Measurements from ENCODE around the gene PTPN6. TPM values are rescaled to one million over a fixed set of nuclear protein-coding genes. Genes with fewer than 3 reads are reported as not detected.

The PTPN6 gene
- total RNA-seq, 1 experiment from 2014 or later: 13.7 TPM

DNA sequence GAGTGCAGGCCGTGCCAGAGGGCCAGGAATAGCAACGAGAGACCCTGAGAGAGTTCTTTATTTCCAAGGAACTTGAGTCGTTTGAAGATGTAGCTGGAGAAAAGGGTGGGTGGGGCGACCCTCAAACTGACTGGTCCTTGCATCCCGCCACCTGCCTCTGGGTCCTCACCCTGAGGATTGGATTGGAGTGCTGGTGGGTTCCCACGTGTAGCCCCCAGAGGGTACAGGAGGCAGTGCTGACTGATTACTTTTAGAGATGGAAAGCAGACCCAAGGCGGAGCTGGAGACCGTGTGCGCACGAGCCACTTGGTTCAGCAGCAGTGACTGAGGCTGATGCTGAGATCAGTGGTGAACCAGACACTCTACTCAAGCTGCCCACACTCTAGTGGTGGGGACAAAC lies 26.5 kb downstream of the PTPN6 start:
- Histone ChIP-seq H3K27me3 (ENCODE audit: control insufficient read depth, insufficient read depth, low read length) (no peaks in the 10 kb centered on the region), H3K4me1 (ENCODE audit: control insufficient read depth, insufficient read depth, low read length) (peaks cover 3% of the 10 kb centered on the region; the same call in 1 of the 2 replicates), H3K4me3 (ENCODE audit: low read depth in 2 of 2, low read length in 2 of 2) (no peak overlapping the region), H3K9me3 (ENCODE audit: control insufficient read depth, insufficient read depth, low read depth, low read length) (no peaks in the 10 kb centered on the region), H3K27ac (ENCODE audit: low read length) (no peak overlapping the region), H3K36me3 (ENCODE audit: control insufficient read depth, insufficient read depth, low read length) (peaks cover 3% of the 10 kb centered on the region; the same call in 1 of the 2 replicates)
- intact Hi-C loops (cut with micrococcal nuclease; ENCODE audit: unreplicated experiment): no loop called here
- BruUV-seq (replicated peaks): no TSS peak
- POLR2A ChIA-PET: no interaction called here
- in situ Hi-C loops (cut with HindIII; ENCODE audit: low pct_unique_long_range_greater_than_20kb, low sequenced_read_pairs): no loop called here
- ATAC-seq (0 out of 2 replicates have a peak, but pooled peaks have one; percentile 32), DNase-seq (ENCODE audit: low read depth, low spot score) (no peak)
- CTCF ChIA-PET: no interaction called here
- TF ChIP-seq, protein P1, sequence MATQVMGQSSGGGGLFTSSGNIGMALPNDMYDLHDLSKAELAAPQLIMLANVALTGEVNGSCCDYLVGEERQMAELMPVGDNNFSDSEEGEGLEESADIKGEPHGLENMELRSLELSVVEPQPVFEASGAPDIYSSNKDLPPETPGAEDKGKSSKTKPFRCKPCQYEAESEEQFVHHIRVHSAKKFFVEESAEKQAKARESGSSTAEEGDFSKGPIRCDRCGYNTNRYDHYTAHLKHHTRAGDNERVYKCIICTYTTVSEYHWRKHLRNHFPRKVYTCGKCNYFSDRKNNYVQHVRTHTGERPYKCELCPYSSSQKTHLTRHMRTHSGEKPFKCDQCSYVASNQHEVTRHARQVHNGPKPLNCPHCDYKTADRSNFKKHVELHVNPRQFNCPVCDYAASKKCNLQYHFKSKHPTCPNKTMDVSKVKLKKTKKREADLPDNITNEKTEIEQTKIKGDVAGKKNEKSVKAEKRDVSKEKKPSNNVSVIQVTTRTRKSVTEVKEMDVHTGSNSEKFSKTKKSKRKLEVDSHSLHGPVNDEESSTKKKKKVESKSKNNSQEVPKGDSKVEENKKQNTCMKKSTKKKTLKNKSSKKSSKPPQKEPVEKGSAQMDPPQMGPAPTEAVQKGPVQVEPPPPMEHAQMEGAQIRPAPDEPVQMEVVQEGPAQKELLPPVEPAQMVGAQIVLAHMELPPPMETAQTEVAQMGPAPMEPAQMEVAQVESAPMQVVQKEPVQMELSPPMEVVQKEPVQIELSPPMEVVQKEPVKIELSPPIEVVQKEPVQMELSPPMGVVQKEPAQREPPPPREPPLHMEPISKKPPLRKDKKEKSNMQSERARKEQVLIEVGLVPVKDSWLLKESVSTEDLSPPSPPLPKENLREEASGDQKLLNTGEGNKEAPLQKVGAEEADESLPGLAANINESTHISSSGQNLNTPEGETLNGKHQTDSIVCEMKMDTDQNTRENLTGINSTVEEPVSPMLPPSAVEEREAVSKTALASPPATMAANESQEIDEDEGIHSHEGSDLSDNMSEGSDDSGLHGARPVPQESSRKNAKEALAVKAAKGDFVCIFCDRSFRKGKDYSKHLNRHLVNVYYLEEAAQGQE (IDR thresholded peaks at IDR 0.05; ENCODE audit: insufficient read depth in 1 of 2, low read depth in 2 of 2, low read length in 1 of 2): no peak
- TF ChIP-seq TCF7L2 (IDR thresholded peaks at IDR 0.05; ENCODE audit: low read depth, low read length) (no peak), POLR2AphosphoS5 (IDR thresholded peaks at IDR 0.05; ENCODE audit: low read depth, low read length) (no peak; the same call in 1 of the 2 replicates), SIN3A (IDR thresholded peaks at IDR 0.05; ENCODE audit: borderline replicate concordance, insufficient read depth, low read depth, low read length) (no peak)
- TF ChIP-seq, protein P2, sequence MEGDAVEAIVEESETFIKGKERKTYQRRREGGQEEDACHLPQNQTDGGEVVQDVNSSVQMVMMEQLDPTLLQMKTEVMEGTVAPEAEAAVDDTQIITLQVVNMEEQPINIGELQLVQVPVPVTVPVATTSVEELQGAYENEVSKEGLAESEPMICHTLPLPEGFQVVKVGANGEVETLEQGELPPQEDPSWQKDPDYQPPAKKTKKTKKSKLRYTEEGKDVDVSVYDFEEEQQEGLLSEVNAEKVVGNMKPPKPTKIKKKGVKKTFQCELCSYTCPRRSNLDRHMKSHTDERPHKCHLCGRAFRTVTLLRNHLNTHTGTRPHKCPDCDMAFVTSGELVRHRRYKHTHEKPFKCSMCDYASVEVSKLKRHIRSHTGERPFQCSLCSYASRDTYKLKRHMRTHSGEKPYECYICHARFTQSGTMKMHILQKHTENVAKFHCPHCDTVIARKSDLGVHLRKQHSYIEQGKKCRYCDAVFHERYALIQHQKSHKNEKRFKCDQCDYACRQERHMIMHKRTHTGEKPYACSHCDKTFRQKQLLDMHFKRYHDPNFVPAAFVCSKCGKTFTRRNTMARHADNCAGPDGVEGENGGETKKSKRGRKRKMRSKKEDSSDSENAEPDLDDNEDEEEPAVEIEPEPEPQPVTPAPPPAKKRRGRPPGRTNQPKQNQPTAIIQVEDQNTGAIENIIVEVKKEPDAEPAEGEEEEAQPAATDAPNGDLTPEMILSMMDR (IDR thresholded peaks at IDR 0.05): no peak

DNA sequence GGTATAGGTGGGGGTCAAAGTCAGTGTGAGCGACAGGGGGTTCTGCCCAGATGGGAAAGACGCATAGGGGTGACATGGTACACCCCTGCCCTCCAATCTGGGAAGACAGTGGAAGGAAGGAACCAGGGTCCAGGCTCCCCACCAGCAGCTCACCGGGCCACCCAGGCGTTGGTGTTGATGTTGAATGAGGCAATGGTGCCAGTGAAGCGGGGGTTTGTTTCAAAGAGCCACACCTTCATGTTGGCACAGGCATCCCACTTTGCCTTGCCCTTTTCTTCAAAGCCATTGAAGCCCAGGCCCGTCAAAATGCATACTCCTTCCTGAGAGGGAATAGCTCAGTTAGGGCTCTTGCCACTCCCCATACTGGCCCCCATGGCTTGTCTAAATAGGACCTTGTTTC lies 27.0 kb downstream of the PTPN6 start:
- POLR2A ChIA-PET: no interaction called here
- no peak overlapping the region for H3K27ac ChIP-seq (ENCODE audit: low read length)
- ATAC-seq: no peak
- no peak for TF ChIP-seq POLR2AphosphoS5 (IDR thresholded peaks at IDR 0.05; ENCODE audit: low read depth, low read length)
- no peak for TF ChIP-seq TCF7L2 (IDR thresholded peaks at IDR 0.05; ENCODE audit: low read depth, low read length)
- TF ChIP-seq, protein P2 (IDR thresholded peaks at IDR 0.05): no peak
- TF ChIP-seq, protein P1 (IDR thresholded peaks at IDR 0.05; ENCODE audit: insufficient read depth in 1 of 2, low read depth in 2 of 2, low read length in 1 of 2): no peak
- TF ChIP-seq SIN3A (IDR thresholded peaks at IDR 0.05; ENCODE audit: borderline replicate concordance, insufficient read depth, low read depth, low read length): no peak
- no peaks in the 10 kb centered on the region for H3K27me3 ChIP-seq (ENCODE audit: control insufficient read depth, insufficient read depth, low read length)
- CTCF ChIA-PET: no interaction called here
- in situ Hi-C loops (cut with HindIII; ENCODE audit: low pct_unique_long_range_greater_than_20kb, low sequenced_read_pairs): no loop called here
- H3K9me3 ChIP-seq (ENCODE audit: control insufficient read depth, insufficient read depth, low read depth, low read length): no peaks in the 10 kb centered on the region
- no peak for DNase-seq (ENCODE audit: low read depth, low spot score)
- H3K4me3 ChIP-seq (ENCODE audit: low read depth in 2 of 2, low read length in 2 of 2): no peak overlapping the region
- intact Hi-C loops (cut with micrococcal nuclease; ENCODE audit: unreplicated experiment): no loop called here
- H3K36me3 ChIP-seq (ENCODE audit: control insufficient read depth, insufficient read depth, low read length): peaks cover 3% of the 10 kb centered on the region; the same call in 1 of the 2 replicates
- BruUV-seq (replicated peaks): no TSS peak
- no peaks in the 10 kb centered on the region for H3K4me1 ChIP-seq (ENCODE audit: control insufficient read depth, insufficient read depth, low read length)

Data from Panc1 (cell line).